Fibroblast of villous mesenchyme (primary cell): ENCODE data around the gene NELFCD. TPM values are rescaled to one million over a fixed set of nuclear protein-coding genes. Genes with fewer than 3 reads are reported as not detected.

ENCODE experiments used
- DNase-seq: peaks from one replicate; pipeline ENCODE4 v3.0.0-alpha.2; 2010; ENCODE audit warnings: low read depth
- H3K4me3 ChIP-seq: 2 replicates; pipeline ENCODE4 v1.5.1; 2011; ENCODE audit warnings: low read depth, mild to moderate bottlenecking, low read length
- CTCF ChIP-seq: IDR thresholded peaks from 2 replicates; pipeline ENCODE4 v1.5.1; 2012; ENCODE audit warnings: low read depth, mild to moderate bottlenecking, low read length; ENCODE audit not compliant: insufficient read depth
- total RNA-seq: library from RNA; depleted of rRNA; stranded (reverse); fragments of >200 nt; gene quantifications from 2 replicates; pipeline ENCODE4 v1.2.3, GENCODE V29; 2012

NELFCD gene, protein sequence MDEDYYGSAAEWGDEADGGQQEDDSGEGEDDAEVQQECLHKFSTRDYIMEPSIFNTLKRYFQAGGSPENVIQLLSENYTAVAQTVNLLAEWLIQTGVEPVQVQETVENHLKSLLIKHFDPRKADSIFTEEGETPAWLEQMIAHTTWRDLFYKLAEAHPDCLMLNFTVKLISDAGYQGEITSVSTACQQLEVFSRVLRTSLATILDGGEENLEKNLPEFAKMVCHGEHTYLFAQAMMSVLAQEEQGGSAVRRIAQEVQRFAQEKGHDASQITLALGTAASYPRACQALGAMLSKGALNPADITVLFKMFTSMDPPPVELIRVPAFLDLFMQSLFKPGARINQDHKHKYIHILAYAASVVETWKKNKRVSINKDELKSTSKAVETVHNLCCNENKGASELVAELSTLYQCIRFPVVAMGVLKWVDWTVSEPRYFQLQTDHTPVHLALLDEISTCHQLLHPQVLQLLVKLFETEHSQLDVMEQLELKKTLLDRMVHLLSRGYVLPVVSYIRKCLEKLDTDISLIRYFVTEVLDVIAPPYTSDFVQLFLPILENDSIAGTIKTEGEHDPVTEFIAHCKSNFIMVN
- total RNA-seq: 37.7 and 38.9 TPM in 2 replicates

DNA sequence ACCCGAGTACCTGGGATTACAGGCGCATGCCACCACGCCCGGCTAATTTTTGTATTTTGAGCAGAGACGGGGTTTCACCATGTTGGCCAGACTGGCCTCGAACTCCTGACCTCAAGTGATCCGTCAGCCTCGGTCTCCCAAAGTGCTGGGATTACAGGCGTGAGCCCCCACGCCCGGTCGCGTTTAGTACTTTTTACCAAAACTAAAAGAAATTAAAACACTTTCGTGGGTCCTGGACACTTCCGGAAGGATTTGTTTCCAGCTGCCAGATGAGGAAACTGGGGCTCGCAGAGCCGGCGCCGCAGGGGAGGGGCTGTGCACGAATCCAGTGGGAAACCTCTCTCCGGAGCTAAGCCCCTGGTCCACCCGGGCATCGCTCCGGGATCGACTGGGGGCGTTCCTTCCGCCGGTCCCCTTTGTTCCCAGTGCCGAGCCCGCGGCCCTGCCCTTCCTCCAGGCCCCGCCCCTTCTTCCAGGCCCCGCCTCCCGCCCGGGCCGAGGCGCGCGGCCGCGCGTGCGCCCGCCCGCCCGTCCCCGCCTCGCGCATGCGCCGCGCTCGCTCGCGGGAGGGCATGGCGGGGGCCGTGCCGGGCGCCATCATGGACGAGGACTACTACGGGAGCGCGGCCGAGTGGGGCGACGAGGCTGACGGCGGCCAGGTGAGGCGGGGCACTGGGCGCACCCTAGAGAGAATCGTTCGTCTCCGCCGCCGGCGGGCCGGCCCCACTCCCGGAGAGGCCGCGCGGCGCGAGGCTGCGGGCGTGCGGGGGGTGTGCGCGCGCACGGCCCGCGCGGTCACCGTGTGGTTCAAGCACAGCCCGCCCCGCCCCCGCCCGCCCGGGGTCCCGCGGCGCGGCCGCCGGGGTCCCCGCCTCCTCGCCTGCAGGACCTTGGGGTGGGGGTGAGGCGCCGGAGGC lies at the start of gene NELFCD:
NELFCD (plus strand) TSS at position 546 of the 917 bp plus-strand sequence; CDS start at position 600, 54 bp downstream.
- TF ChIP-seq CTCF: no peak
- DNase-seq: peak; percentile 85
- H3K4me3 ChIP-seq: peak within 1 kb of the TSS; percentile 77

GRCh38 chr20:58932170-58932569 lies 48.9 kb upstream of the NELFCD start:
- no peak for TF ChIP-seq CTCF
- no peak for DNase-seq
- H3K4me3 ChIP-seq: no peak overlapping the region

- no peak for TF ChIP-seq CTCF
These were observed 43.0 kb upstream of the NELFCD start for GRCh38 chr20:58938078-58938477.

DNA sequence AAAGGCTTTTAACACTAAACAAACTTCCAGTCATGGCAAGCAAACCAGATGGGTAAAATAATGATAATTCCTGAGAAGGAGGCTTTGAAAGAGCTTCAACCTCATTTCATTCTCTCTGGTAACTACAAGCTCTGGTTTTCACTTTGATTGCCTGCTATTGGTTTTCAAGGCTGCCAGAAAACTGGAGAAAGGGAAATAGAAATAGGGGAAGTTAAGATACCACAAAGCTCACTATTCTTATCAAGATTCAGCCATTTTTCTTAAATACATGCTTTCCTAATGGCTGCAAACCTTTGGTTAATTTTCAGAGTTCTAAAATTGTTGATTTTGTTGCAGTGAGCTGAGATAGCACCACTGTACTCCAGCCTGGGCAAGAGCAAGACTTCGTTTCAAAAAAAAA lies 42.5 kb upstream of the NELFCD start:
- H3K4me3 ChIP-seq: no peak overlapping the region
- no peak for TF ChIP-seq CTCF
- no peak for DNase-seq

More at GRCh38 chr20:58938078-58938477, 43.0 kb upstream of the NELFCD start:
- DNase-seq: no peak
- no peak overlapping the region for H3K4me3 ChIP-seq

- H3K4me3 ChIP-seq: no peak overlapping the region
- no peak for TF ChIP-seq CTCF
- no peak for DNase-seq
These were observed 39.6 kb upstream of the NELFCD start for GRCh38 chr20:58941471-58941870.

DNA sequence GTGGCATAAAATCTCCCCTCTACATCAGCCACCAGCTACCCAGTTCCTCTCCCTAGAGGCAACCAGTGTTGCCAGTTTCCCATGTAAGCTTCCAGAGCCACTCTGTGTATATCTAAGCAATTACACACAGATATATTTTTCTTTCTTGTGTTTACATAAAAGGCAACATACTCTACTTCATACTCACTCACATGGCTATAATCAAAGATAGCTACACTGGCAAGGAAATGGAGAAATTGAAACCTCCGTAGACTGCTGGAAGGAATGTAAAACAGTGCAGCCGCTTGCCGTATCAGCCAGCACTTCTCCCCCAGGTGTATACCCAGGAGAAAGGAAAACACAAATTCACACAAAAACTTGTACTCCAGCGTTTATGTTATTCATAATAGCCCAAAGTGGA lies 38.5 kb upstream of the NELFCD start:
- no peak overlapping the region for H3K4me3 ChIP-seq
- no peak for TF ChIP-seq CTCF
- no peak for DNase-seq
